K562 (cell line): Measurements from ENCODE around the gene ATIC. TPM values are rescaled to one million over a fixed set of nuclear protein-coding genes. Genes with fewer than 3 reads are reported as not detected.
A peak's percentile ranks its signal among the peaks of the same experiment; 100 is the strongest.

Experiments
- ARID4B ChIP-seq: sonication (generic); formaldehyde crosslinking; IDR thresholded peaks from 2 replicates; pipeline ENCODE4 v1.8.0; 2022; ENCODE audit warnings: mild to moderate bottlenecking, missing genetic modification reagents
- ELK3 ChIP-seq: fragments of 450-650 bp; formaldehyde crosslinking; IDR thresholded peaks from 2 replicates; pipeline ENCODE4 v1.4.0; 2020; ENCODE audit warnings: mild to moderate bottlenecking
- FOSL1 ChIP-seq: fragments of 200-800 bp; sonication (Bioruptor generic); conservative IDR thresholded peaks from 2 replicates; pipeline ENCODE4 v1.6.1; 2016; ENCODE audit warnings: missing genetic modification characterization, missing compliant biosample characterization
- MCM2 ChIP-seq: fragments of 450-650 bp; IDR thresholded peaks from 2 replicates; pipeline ENCODE4 v1.6.1; 2017; ENCODE audit warnings: low read depth, mild to moderate bottlenecking
- NBN ChIP-seq: fragments of 450-650 bp; IDR thresholded peaks from 2 replicates; pipeline ENCODE4 v1.6.1; 2016; ENCODE audit warnings: low read depth, mild to moderate bottlenecking
- NUFIP1 ChIP-seq: fragments of 450-650 bp; IDR thresholded peaks from 2 replicates; pipeline ENCODE4 v1.6.1; 2018; ENCODE audit not compliant: partially characterized antibody
- RCOR1 ChIP-seq, 2 experiments: IDR thresholded peaks; 2 replicates each; pipeline ENCODE4 v1.6.1; 2012; ENCODE audit warnings: low read depth in 2 of 2, low read length in 2 of 2, borderline replicate concordance in 1 of 2, improper control_type of control experiment in 1 of 2
- SMAD4 ChIP-seq: fragments of 250-450 bp; sonication (Bioruptor Pico); conservative IDR thresholded peaks from 2 replicates; pipeline ENCODE4 v1.8.0; 2021; ENCODE audit warnings: inconsistent platforms, mild to moderate bottlenecking, moderate library complexity
- U2AF2 ChIP-seq: fragments of 200-400 bp; formaldehyde crosslinking; optimal IDR thresholded peaks from 2 replicates; pipeline ENCODE3; 2017; ENCODE audit warnings: low read depth, mild to moderate bottlenecking, low read length
- ZNF134 ChIP-seq: fragments of 250-450 bp; sonication (Bioruptor Pico); conservative IDR thresholded peaks from 2 replicates; pipeline ENCODE4 v1.4.0; 2020
- ZNF699 ChIP-seq: fragments of 250-450 bp; sonication (Bioruptor Pico); IDR thresholded peaks from 2 replicates; pipeline ENCODE4 v1.8.0; 2021; ENCODE audit warnings: mild to moderate bottlenecking, moderate library complexity; ENCODE audit not compliant: insufficient replicate concordance
- polyA plus RNA-seq, 8 experiments: library from polyadenylated mRNA; depleted of rRNA in 4 of 8; stranded (reverse) in 5 of 8; unstranded in 3 of 8; fragments of >200 nt; fragmentation: Nextera tagmentation in 2 of 8; fragmentation: Illumina TruSeq in 1 of 8; extraction: Ambion mirVana in 2 of 8; extraction: Trizol in 1 of 8; gene quantifications; 2 replicates each; pipeline versions ENCODE4 v1.2.1 to v1.2.3, GENCODE V29; 2011 to 2014; ENCODE audit warnings: inconsistent platforms in 1 of 8, missing spikeins in 1 of 8
- total RNA-seq, 7 experiments: library from RNA; depleted of rRNA in 6 of 7; stranded (reverse); fragments of >200 nt in 6 of 7; fragmentation: Illumina TruSeq in 2 of 7; extraction: Trizol in 2 of 7; gene quantifications; 2 replicates each; pipeline versions ENCODE4 v1.2.1 to v1.2.3, GENCODE V29; 2011 to 2021; ENCODE audit warnings: low replicate concordance in 1 of 7
- TF ChIP-seq, protein P1 (sequence below): fragments of 150-350 bp; conservative IDR thresholded peaks from 2 replicates; pipeline ENCODE4 v1.6.1; 2014; ENCODE audit warnings: low read length
- TF ChIP-seq, protein P2 (sequence below): fragments of 250-450 bp; sonication (Bioruptor Pico); IDR thresholded peaks from 2 replicates; pipeline ENCODE4 v1.5.0; 2022; ENCODE audit warnings: mild to moderate bottlenecking
- TF ChIP-seq, protein P3 (sequence below): fragments of 150-350 bp; IDR thresholded peaks from 2 replicates; pipeline ENCODE4 v1.6.1; 2014; ENCODE audit warnings: low read depth, mild to moderate bottlenecking, low read length, borderline replicate concordance

The ATIC gene
- total and polyA plus RNA-seq, 9 of the 15 experiments (the other 6 are each of a cell fraction or from before 2014, with no cell fraction given) = 45.6 to 480 (median 212) TPM

DNA sequence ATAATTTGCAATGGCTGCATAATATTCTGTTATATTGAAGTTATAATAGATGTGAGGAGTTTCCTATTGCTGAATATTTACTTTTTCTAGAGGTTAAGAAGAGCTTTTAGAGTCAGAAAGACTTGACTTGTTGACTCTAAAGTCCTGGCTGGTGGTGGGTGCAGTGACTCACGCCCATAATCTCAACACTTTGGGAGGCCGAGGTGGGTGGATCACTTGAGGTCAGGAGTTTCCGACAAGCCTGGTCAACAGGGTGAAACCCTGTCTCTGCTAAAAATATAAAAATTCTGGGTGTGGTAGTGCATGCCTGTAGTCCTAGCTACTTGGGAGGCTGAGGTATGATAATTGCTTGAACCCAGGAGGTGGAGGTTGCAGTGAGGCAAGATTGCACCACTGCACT, 33.9 kb upstream of the ATIC start (continued):
- no peak for TF ChIP-seq MCM2
- TF ChIP-seq U2AF2 = no peak
- TF ChIP-seq ARID4B (CRISPR knock-in tag) = no peak
- TF ChIP-seq, protein P1, sequence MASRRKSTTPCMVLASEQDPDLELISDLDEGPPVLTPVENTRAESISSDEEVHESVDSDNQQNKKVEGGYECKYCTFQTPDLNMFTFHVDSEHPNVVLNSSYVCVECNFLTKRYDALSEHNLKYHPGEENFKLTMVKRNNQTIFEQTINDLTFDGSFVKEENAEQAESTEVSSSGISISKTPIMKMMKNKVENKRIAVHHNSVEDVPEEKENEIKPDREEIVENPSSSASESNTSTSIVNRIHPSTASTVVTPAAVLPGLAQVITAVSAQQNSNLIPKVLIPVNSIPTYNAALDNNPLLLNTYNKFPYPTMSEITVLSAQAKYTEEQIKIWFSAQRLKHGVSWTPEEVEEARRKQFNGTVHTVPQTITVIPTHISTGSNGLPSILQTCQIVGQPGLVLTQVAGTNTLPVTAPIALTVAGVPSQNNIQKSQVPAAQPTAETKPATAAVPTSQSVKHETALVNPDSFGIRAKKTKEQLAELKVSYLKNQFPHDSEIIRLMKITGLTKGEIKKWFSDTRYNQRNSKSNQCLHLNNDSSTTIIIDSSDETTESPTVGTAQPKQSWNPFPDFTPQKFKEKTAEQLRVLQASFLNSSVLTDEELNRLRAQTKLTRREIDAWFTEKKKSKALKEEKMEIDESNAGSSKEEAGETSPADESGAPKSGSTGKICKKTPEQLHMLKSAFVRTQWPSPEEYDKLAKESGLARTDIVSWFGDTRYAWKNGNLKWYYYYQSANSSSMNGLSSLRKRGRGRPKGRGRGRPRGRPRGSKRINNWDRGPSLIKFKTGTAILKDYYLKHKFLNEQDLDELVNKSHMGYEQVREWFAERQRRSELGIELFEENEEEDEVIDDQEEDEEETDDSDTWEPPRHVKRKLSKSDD = no peak
- no peak for TF ChIP-seq NUFIP1
- TF ChIP-seq, protein P2, sequence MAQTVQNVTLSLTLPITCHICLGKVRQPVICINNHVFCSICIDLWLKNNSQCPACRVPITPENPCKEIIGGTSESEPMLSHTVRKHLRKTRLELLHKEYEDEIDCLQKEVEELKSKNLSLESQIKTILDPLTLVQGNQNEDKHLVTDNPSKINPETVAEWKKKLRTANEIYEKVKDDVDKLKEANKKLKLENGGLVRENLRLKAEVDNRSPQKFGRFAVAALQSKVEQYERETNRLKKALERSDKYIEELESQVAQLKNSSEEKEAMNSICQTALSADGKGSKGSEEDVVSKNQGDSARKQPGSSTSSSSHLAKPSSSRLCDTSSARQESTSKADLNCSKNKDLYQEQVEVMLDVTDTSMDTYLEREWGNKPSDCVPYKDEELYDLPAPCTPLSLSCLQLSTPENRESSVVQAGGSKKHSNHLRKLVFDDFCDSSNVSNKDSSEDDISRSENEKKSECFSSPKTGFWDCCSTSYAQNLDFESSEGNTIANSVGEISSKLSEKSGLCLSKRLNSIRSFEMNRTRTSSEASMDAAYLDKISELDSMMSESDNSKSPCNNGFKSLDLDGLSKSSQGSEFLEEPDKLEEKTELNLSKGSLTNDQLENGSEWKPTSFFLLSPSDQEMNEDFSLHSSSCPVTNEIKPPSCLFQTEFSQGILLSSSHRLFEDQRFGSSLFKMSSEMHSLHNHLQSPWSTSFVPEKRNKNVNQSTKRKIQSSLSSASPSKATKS (CRISPR knock-in tag) = no peak
- TF ChIP-seq ELK3 (CRISPR knock-in tag) = no peak
- no peak for TF ChIP-seq ZNF699 (CRISPR knock-in tag)
- TF ChIP-seq, protein P3, sequence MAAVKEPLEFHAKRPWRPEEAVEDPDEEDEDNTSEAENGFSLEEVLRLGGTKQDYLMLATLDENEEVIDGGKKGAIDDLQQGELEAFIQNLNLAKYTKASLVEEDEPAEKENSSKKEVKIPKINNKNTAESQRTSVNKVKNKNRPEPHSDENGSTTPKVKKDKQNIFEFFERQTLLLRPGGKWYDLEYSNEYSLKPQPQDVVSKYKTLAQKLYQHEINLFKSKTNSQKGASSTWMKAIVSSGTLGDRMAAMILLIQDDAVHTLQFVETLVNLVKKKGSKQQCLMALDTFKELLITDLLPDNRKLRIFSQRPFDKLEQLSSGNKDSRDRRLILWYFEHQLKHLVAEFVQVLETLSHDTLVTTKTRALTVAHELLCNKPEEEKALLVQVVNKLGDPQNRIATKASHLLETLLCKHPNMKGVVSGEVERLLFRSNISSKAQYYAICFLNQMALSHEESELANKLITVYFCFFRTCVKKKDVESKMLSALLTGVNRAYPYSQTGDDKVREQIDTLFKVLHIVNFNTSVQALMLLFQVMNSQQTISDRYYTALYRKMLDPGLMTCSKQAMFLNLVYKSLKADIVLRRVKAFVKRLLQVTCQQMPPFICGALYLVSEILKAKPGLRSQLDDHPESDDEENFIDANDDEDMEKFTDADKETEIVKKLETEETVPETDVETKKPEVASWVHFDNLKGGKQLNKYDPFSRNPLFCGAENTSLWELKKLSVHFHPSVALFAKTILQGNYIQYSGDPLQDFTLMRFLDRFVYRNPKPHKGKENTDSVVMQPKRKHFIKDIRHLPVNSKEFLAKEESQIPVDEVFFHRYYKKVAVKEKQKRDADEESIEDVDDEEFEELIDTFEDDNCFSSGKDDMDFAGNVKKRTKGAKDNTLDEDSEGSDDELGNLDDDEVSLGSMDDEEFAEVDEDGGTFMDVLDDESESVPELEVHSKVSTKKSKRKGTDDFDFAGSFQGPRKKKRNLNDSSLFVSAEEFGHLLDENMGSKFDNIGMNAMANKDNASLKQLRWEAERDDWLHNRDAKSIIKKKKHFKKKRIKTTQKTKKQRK = no peak
- no peak for TF ChIP-seq ZNF134 (CRISPR knock-in tag)
- TF ChIP-seq RCOR1 (IDR thresholded peaks at IDR 0.05; ENCODE audit: borderline replicate concordance in 1 of 2, low read depth in 2 of 2, low read length in 2 of 2) = peak in 1 of 2 experiments; percentile 52; a peak in 1 of 4 replicates
- TF ChIP-seq SMAD4 (CRISPR knock-in tag) = 0 out of 2 replicates have a peak, but pooled peaks have one; percentile 34
- TF ChIP-seq FOSL1 (tag) = peak; percentile 79
- TF ChIP-seq NBN = no peak
